GM21825 (cell line): ENCODE data around the gene RNPEPL1.
A peak's percentile ranks its signal among the peaks of the same experiment; 100 is the strongest.

Source experiments
- ATAC-seq: cut with Tn5 transposase; IDR thresholded peaks from one replicate; pipeline ENCODE4 v1.9.1; 2021; ENCODE audit warnings: mild to moderate bottlenecking, moderate library complexity; ENCODE audit not compliant: unreplicated experiment

RNPEPL1 gene

DNA sequence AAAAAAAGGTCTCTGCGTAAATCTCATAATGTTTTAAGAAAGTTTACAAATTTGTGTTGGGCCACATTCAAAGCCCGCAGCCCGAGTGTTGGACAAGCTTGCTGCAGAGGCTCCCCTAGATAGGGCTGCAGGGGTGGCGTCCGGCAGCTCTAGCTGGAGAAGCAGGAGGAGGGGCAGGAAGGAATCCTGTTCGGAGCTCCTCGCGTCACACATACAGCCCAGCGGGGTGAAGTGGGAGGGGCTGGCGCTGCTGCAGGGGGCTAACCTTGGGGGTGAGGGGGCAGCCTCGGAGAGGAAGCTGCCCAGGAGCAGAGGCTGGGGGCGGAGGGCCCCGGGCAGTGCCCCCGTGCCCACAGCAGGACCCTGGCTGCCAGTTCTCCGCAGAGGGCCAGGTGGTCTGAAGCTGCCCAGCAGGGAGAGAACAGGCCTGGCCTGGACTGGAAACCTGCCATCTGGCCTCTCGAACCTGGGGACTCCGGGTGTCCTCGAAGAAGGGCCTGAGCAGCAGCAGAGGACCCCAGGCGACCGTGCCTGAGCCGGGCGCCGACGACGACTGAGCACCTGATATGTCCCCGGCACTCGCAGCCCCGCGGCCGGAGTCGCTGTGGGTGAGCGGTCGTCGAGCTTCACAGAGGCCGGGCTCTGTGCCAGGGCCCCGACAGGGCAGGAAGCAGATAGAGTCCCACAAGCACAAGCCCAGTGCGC is 54.4 kb downstream of the RNPEPL1 start:
- ATAC-seq: no peak

DNA sequence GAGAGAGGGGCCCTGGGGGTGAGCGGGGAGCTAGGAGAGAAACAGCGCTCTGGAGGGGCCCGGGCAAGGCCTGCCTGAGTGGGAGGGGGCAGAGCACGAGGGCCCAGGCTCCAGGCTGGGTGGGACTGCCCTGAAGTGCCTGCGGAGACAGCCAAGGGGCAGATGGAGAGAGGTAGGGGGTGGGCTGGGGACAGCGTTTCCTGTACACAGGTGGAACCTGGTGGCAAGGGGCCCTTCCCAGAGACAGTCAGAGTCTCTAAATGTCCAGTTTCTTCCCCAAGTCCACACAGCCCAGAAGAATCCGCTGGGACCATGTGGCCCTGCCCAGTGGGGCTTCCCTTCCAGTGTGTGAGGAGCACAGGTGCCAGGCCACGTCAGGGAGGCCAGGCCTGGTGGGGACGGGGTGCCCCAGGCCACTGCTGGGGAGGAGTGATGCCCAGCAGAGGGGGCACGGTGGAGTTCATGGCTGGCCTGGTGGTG is 55.3 kb downstream of the RNPEPL1 start:
- ATAC-seq: no peak

DNA sequence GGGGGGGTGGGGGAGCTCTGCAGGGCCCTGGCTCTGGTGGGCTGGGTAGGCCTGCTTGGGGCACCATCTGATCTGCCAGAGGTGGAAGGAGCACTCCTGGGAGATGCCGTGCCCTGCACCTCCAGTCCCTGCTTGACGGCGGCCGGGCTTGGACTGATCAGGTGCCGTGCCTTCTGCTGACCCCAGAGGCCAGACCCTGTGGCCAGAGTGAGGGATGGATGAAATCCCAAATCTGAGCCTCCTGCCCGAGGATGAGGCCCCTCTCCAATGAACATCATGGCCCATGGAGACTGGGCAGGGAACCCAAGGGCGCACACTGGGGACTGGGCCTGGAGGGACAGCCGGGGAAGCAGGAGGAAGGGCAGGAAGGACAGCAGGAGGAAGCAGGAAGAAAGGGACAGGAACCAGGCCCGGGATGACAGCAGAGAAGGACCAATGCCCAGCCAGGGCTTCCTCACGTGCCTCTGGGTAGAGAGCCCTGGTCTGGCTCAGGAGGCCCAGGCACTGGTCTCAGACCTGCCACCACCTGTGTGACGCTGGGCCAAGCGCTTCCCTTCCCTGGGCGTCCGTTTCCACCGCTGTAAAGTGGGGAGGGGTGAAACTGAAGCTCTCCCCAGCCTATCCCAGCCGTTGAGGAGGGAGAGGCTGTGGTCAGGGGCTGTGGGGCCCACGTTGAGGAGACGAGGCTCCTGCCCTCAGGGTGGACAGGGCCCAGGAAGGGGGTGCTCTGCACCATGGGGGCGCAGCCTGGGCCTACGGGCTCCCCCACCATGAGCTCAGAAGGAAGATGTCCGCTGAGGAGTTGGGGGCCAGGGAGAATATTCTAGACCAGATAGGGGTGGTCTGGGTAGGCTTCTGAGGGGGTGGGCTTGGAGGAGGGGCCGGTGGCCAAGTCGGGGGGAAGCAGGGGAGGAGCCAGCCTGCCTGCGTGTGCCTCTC is 56.0 kb downstream of the RNPEPL1 start:
- no peak for ATAC-seq

DNA sequence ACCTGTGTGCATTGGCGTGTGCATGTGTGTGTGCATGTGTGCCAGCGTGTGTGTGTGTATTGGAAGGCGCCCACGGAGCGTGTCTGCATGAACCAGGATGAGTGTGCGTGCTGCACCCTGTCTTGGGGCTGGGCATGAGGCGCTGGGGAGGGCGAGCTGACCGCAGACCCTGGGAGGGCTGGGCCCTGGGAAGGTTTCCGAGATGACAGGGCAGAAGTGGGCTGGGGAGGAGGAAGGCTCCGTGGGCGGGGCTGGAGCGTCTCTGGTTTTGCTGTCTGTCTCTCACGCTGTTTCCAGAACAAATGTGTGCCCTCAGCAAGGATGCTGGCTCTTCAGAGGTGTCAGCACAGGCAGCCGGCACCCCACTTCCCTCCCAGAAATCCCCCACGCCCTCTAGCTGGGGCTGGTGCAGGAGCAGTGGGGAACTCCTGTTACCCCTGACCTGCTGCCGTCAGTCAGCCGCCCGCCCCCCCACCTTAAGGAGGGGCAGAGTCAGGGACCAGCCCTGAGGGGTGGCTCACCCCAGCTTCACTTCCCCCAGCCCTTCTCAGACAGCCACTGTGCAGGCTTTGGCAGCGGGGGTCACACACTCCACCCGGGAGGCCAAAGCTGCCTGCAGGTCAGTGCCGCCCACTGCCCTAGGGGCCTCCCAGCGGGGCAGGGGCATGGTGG is 56.8 kb downstream of the RNPEPL1 start, which contains the start of gene GPR35:
GPR35 (plus strand) TSS at position 531 of the 672 bp plus-strand sequence. CDS start 4,473 bp downstream, outside the sequence.
- ATAC-seq: peak; percentile 34

DNA sequence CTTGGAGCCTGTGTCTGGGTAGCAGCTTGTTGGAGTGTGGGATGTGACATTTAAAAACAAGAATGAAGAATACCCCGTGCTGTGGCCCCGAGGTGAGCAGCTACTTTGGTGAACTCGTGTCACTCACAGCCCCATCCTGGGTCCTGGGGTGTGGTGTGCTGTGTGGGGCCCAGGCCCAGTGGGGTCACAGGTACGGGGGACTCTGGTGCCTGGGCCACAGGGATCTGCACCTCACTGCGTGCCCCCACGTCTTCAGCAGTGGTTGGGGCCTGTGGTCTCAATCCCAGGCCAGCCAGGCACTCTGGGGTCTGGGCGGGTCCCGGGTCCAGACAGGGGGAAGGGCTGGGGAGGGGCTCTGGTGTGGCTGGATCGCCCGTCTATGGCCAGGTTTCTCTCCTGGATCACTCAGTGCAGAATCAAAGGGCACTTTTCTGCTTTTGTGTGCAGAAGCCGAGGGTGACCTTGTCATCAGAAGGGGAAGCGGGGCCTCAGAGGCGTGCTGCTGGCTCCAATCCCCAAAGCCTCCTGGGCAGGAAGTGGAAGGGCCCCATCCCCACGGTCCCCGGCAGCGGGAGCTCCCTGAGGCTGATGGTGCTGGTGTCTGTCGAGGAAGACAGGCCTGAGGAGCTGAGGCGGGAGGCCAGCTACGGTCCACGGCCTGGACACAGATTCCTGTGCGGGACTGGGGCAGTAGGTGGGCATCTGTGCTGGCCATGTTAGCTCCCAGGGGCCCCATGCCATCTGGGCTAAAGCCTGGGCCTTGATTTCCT is 58.4 kb downstream of the RNPEPL1 start:
- no peak for ATAC-seq

DNA sequence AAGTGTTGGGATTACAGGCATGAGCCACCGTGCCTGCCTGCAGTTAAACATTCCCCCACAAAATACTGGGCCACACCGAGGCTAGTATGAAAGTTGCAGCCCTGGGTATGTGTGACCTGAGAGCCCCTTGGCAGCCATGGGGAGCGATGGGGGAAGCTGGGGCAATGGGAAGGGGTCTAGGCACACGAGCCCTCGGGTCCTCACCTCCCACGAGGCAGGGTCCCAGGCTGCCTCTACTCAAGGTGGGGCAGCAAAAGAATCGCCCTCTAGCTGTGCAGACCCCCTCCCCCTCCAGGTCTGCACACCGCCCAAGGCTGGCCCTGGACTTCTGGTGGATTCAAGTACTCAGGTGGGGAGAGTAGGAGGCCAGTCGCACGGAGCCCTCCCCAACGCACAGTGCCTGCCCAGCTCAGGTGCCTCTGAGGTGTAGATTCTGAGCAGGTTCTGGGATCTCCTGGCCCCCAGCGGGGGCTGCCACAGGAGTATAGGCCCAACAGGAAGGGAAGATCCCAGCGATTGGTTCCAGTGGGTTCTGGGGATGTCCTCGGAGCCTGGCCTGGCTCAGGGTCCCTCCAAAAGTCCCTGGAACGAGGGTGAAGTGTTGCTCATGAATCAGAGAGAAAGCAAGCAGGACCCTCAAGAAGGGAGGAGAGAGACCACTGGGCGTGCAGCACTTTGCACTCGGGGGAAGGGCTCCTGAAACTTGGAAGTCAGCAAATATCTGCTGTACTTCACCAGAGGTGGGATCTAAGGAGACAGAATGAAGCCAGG is 59.6 kb downstream of the RNPEPL1 start:
- ATAC-seq: no peak

DNA sequence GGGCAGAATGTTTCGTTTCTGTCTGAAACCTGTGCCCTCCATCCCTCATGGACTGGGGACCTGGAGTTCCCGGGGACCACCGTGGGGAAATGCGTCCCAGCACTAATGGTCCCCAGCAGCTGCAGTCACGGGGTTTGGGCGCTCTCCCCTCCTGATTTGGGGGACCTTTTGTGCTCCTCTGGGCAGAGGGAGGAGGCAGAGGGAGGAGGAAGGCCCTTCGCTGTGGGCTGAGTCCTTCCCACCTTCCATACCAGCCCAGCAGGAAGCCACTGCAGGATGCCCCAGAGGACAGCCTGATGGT is 60.2 kb downstream of the RNPEPL1 start:
- ATAC-seq: no peak

DNA sequence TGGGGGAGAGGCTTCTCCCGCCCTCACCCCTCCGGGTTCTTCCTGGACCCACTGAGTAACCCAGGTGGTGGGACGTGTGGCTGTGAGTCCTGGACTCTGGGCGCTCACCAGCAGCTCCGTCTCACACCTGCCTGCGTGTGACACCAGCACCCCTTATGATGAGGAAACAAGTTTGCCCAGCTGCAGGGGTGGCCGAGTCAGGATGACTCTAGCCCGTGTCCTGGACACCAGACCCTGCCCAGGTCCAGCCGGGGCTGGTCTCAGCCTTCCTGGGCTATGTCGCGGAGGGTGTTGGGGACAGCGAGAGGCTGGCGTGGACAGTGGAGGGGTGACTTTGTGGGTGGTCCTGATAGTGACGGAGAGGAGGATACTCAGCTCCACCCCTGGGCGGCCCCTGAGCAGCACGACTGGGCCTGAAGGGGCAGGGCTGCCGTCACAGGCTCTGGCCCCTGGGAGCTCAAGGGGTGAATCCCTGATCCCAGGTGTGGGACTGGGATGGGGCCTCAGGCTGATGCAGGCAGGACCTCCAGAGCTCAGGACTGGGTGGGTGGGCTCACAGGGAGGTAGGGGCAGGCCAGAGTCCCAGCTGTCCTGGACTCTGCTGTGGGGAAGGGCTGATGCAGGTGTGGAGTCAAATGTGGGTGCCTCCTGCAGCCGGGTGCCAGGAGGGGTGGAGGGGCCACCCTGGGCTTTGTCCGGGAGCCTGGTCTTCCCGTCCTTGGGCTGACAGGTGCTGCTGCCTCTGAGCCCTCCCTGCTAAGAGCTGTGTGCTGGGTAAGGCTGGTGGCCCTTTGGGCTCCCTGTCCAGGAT is 60.7 kb downstream of the RNPEPL1 start:
- ATAC-seq: no peak

DNA sequence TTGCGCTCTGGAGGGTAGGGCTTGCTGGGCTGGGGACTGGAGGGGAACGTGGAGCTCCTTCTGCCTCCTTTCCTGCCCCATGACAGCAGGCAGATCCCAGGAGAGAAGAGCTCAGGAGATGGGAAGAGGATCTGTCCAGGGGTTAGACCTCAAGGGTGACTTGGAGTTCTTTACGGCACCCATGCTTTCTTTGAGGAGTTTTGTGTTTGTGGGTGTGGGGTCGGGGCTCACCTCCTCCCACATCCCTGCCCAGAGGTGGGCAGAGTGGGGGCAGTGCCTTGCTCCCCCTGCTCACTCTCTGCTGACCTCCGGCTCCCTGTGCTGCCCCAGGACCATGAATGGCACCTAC is 61.3 kb downstream of the RNPEPL1 start:
- ATAC-seq: no peak

DNA sequence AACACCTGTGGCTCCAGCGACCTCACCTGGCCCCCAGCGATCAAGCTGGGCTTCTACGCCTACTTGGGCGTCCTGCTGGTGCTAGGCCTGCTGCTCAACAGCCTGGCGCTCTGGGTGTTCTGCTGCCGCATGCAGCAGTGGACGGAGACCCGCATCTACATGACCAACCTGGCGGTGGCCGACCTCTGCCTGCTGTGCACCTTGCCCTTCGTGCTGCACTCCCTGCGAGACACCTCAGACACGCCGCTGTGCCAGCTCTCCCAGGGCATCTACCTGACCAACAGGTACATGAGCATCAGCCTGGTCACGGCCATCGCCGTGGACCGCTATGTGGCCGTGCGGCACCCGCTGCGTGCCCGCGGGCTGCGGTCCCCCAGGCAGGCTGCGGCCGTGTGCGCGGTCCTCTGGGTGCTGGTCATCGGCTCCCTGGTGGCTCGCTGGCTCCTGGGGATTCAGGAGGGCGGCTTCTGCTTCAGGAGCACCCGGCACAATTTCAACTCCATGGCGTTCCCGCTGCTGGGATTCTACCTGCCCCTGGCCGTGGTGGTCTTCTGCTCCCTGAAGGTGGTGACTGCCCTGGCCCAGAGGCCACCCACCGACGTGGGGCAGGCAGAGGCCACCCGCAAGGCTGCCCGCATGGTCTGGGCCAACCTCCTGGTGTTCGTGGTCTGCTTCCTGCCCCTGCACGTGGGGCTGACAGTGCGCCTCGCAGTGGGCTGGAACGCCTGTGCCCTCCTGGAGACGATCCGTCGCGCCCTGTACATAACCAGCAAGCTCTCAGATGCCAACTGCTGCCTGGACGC is 61.9 kb downstream of the RNPEPL1 start:
- ATAC-seq: no peak
